ENCODE results near the gene GNAL. TPM values are rescaled to one million over a fixed set of nuclear protein-coding genes. Genes with fewer than 3 reads are reported as not detected.
A peak's percentile ranks its signal among the peaks of the same experiment; 100 is the strongest.

Gene GNAL
- total RNA-seq, 4 donors from 2014 or later, result 4.4 to 35.4 (median 9.1) TPM

DNA sequence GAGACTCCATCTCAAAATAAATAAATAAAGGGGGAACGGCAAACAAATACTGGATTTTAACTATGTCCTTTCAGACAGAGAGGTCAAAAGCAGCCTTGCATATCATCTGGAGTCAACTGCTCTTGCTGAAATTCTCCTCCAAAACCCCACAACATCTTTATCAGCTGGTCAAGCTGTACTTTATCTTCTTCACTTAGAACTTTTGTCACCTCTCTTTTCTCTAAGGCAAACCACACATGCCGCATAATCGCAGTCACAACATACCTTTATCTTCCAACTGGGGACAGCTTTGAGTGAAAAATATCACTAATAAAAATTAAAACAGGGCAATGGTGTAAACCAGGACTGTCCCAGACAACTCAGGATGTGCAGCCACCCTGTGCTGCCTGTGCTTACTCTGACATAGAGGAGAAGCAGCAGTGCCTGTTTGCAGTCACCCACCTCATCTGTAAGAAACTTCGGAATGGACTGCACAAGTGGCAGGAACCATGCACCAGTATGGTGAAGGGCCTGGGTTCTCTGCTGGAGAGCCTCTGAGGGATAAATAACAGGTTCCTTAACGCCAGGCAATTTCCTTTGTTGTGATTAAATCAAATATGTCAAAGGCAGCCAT, 212.9 kb downstream of the GNAL start:
- in situ Hi-C loops (cut with MboI; ENCODE audit: low sequenced_read_pairs in 4 of 4), result no loop called here
- H3K4me1 ChIP-seq, result peaks cover 0 to 1% of the 10 kb centered on the region in 2 donors
- intact Hi-C loops (cut with DNase I; ENCODE audit: low total_unique reads), result no loop called here
- no peak overlapping the region for H3K27ac ChIP-seq
- H3K27me3 ChIP-seq, result no peaks in the 10 kb centered on the region
- no peak for TF ChIP-seq CTCF (IDR thresholded peaks at IDR 0.05 in 4 of 5, conservative IDR thresholded peaks at IDR 0.05 in 1 of 5)
- no peak for TF ChIP-seq POLR2A (IDR thresholded peaks at IDR 0.05)
- no peaks in the 10 kb centered on the region for H3K9me3 ChIP-seq
- no peak overlapping the region for H3K4me3 ChIP-seq
- DNase-seq (no peak), ATAC-seq (no peak)
- H3K36me3 ChIP-seq, result peaks cover 0 to 36% of the 10 kb centered on the region in 2 donors

DNA sequence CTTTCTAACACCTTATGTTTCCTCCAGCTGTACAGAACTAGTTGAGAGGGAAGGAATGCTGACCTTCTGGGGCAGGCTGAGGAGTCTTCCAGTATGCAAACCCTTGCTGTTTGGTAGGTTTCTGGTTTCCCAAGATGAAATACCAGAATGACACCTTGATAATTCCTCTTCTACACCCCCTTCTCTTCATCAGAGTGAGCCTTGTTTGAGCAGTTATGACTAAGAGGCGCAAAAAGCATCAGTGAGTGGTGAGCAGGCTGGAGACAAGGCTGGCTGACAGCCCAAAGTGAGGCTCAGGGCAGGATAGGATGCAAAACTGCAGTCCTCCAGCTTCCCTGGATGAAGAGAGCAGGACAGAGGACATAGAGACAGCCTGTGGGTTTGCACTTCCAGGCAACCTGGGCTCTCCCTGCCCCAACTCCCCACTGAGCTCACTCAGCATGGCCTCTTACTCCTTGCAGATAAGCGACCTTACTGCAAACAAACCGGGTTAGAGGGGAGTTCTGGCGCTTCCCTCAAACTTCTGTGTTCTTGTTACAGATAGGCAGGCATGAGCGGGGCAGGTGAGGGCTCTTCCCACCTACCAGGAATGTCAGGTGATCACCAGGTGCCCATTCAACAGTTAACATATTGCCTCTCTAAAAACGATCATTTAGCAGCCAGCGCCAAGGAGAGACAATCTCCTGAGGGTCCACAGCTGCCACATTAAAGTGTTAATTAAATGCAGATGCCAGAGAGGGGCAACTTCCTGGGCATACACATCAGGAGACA, 213.6 kb downstream of the GNAL start:
- no peak for TF ChIP-seq CTCF (IDR thresholded peaks at IDR 0.05 in 4 of 5, conservative IDR thresholded peaks at IDR 0.05 in 1 of 5)
- no peak for TF ChIP-seq POLR2A (IDR thresholded peaks at IDR 0.05)
- intact Hi-C loops (cut with DNase I; ENCODE audit: low total_unique reads) (no loop called here), in situ Hi-C loops (cut with MboI; ENCODE audit: low sequenced_read_pairs in 4 of 4) (no loop called here)
- Histone ChIP-seq H3K36me3 (peaks cover 0 to 36% of the 10 kb centered on the region in 2 donors), H3K27me3 (no peaks in the 10 kb centered on the region), H3K27ac (no peak overlapping the region), H3K4me1 (peaks cover 6 to 9% of the 10 kb centered on the region in 2 donors), H3K4me3 (no peak overlapping the region), H3K9me3 (no peaks in the 10 kb centered on the region)
- ATAC-seq (no peak), DNase-seq (no peak)

DNA sequence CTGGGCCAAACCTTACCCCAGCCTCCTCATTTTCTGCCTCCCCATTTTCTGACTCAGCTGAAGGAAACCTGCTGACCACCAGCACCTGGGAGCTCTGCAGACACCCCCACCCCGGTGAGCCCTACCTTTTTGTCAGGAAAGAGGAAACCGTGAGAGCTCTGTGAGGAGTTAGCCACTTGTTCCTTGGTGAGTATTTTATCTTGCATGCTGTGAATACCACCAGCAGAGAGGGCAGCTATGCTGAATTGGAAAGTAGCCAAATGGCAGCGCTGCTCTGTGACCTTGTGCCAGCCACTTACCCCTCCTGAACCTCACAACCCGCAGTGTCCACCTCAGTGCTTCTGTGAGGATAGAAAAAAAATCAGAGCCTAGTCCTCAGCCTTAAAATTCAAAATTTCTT, 216.5 kb downstream of the GNAL start:
- H3K36me3 ChIP-seq, result peaks cover 0 to 36% of the 10 kb centered on the region in 2 donors
- peaks cover 11 to 16% of the 10 kb centered on the region in 2 donors for H3K4me1 ChIP-seq
- ATAC-seq, result no peak
- H3K9me3 ChIP-seq, result no peaks in the 10 kb centered on the region
- intact Hi-C loops (cut with DNase I; ENCODE audit: low total_unique reads) (loop anchor here (5.0 kb wide), 1 partner anchor 43 kb away; no protein-coding TSS in a partner anchor), in situ Hi-C loops (cut with MboI; ENCODE audit: low sequenced_read_pairs in 4 of 4) (no loop called here)
- DNase-seq, result no peak
- H3K27me3 ChIP-seq, result no peaks in the 10 kb centered on the region
- peak overlapping the region in 1 of 4 donors; percentile 19 for H3K27ac ChIP-seq
- TF ChIP-seq POLR2A (IDR thresholded peaks at IDR 0.05) (no peak), CTCF (IDR thresholded peaks at IDR 0.05 in 4 of 5, conservative IDR thresholded peaks at IDR 0.05 in 1 of 5) (no peak)
- no peak overlapping the region for H3K4me3 ChIP-seq

DNA sequence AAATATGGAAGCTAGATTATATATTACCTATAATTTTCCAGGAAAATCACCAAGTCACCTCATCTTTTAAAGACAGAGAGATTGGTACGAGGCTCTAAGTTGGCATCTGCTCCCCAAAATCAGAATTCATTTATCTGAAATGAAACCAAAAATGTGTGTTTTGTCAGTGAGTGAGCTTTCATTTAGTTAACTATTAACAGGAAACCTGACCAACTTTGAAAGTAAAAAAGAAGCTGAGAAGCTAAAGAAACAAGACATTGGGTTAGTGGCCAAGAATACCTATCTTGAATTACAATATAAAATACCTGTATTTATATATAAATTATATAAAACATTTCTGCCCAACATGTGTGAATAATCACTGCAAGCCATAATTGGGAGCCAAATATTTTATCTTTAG, 217.1 kb downstream of the GNAL start:
- peaks cover 0 to 36% of the 10 kb centered on the region in 2 donors for H3K36me3 ChIP-seq
- H3K27me3 ChIP-seq, result no peaks in the 10 kb centered on the region
- TF ChIP-seq CTCF (IDR thresholded peaks at IDR 0.05 in 4 of 5, conservative IDR thresholded peaks at IDR 0.05 in 1 of 5), result no peak
- TF ChIP-seq POLR2A (IDR thresholded peaks at IDR 0.05), result no peak
- no peak for ATAC-seq
- in situ Hi-C loops (cut with MboI; ENCODE audit: low sequenced_read_pairs in 4 of 4) (no loop called here), intact Hi-C loops (cut with DNase I; ENCODE audit: low total_unique reads) (loop anchor here (5.0 kb wide), 1 partner anchor 44 kb away; no protein-coding TSS in a partner anchor)
- peak overlapping the region in 1 of 4 donors; percentile 19 for H3K27ac ChIP-seq
- H3K4me1 ChIP-seq, result peaks cover 11 to 16% of the 10 kb centered on the region in 2 donors
- DNase-seq, result no peak
- H3K4me3 ChIP-seq, result no peak overlapping the region
- H3K9me3 ChIP-seq, result no peaks in the 10 kb centered on the region
